Peyer's patch (tissue), 4 donors: ENCODE results near the gene RRP1B.

Experiments used
- CTCF ChIP-seq, 6 experiments: fragments of 450-650 bp in 4 of 6; fragments of 200-600 bp in 2 of 6; sonication (generic) in 1 of 6; IDR thresholded peaks; one replicate each; pipeline ENCODE4 v1.5.1; 2017 to 2019; ENCODE audit warnings: antibody characterized with exemption in 6 of 6, mild to moderate bottlenecking in 3 of 6, moderate library complexity in 1 of 6
- POLR2A ChIP-seq, 2 donors: fragments of 450-650 bp; IDR thresholded peaks; one replicate each; pipeline ENCODE4 v1.5.1; 2017; ENCODE audit warnings: antibody characterized with exemption in 2 of 2, mild to moderate bottlenecking in 2 of 2, moderate library complexity in 2 of 2

GRCh38 chr21:43643193-43643592 is 16.2 kb upstream of the RRP1B start:
- TF ChIP-seq CTCF (IDR thresholded peaks at IDR 0.05) (no peak), POLR2A (IDR thresholded peaks at IDR 0.05) (no peak)
